Jurkat, Clone E6-1 (cell line): ENCODE results near the gene HTATIP2.

Experiments
- DNase-seq: peaks from one replicate; pipeline ENCODE4 v3.0.0-alpha.2; 2011; ENCODE audit warnings: low read depth, low spot score
- H3K4me3 ChIP-seq: 2 replicates; pipeline ENCODE4 v1.5.1; 2011; ENCODE audit warnings: mild to moderate bottlenecking, low read length, control low read depth, moderate library complexity

Gene HTATIP2

DNA sequence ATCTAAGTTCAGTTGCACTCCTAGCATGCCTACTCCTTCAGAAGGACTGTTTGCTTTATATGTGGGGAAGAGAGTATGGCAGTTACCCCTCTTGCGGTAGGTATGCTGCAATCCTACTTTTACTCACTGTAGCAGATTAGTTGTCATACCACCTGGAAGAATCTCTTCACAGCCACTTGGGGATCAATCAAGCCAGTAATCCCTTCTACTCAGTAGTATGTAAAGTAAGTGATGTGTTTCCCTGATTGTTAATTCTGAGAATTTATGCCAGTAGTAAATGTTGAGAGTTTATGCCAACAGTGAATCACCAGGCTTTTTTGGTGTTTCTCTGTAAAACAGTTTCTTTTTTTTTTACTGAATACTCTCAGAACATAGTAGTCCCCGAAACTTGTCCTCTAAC lies 58.4 kb downstream of the HTATIP2 start:
- no peak for DNase-seq

DNA sequence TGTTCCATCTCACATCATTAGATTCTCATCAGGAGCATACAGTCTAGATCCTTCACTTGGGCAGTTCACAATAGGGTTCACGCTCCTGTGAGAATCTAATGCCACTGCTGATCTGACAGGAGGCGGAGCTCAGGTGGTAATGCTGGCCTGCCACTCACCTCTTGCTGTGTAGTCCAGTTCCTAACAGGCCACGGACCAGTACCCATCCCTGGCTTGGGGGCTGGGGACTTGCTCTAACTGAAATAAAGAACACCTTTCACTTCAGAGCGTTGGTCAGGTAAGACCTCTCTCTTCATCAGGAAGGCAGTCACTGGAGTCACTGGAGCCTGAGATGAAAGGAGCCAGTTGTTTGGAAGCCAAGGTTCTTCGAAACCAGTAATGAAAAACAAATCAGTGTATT lies 65.7 kb downstream of the HTATIP2 start:
- H3K4me3 ChIP-seq = no peak overlapping the region
- no peak for DNase-seq

More for the DNA sequence above, 58.4 kb downstream of the HTATIP2 start:
- H3K4me3 ChIP-seq = no peak overlapping the region
